CD8-positive, alpha-beta memory T cell (primary cell): ENCODE results near the gene DNAH3. TPM values are rescaled to one million over a fixed set of nuclear protein-coding genes. Genes with fewer than 3 reads are reported as not detected.
"Not testable (repeated sequence)": the region's sequence is repeated elsewhere in the genome, so short reads cannot be mapped to it uniquely, and the experiment has no call there.

Source experiments
- CTCF ChIA-PET: fragments of 350-600 bp; sonication (Branson Sonifier 250); formaldehyde crosslinking; loops from one replicate; lab custom pipeline; 2021; ENCODE audit warnings: antibody characterized with exemption; lab: Charles Lee
- POLR2A ChIA-PET: fragments of 350-600 bp; sonication (Branson Sonifier 250); formaldehyde crosslinking; loops from one replicate; lab custom pipeline; 2021; ENCODE audit warnings: antibody characterized with exemption; lab: Charles Lee
- DNase-seq, 5 donors: peaks; one replicate each; pipeline versions ENCODE4 v3.0.0 to v3.0.0-alpha.2; 2020 to 2022; ENCODE audit warnings: mixed read lengths in 1 of 5
- H3K27ac ChIP-seq: one replicate; pipeline ENCODE4 v1.7.0; 2013; ENCODE audit warnings: low read depth, mild to moderate bottlenecking, low read length, moderate library complexity
- H3K27me3 ChIP-seq: 2 replicates; pipeline ENCODE4 v1.7.0; 2013; ENCODE audit warnings: low read length, mild to moderate bottlenecking; ENCODE audit not compliant: insufficient read depth, poor library complexity, severe bottlenecking
- H3K36me3 ChIP-seq: 2 replicates; pipeline ENCODE4 v1.7.0; 2013; ENCODE audit warnings: mild to moderate bottlenecking, low read length, moderate library complexity; ENCODE audit not compliant: insufficient read depth
- H3K4me1 ChIP-seq: 2 replicates; pipeline ENCODE4 v1.7.0; 2013; ENCODE audit warnings: mild to moderate bottlenecking, low read length, moderate library complexity; ENCODE audit not compliant: insufficient read depth
- H3K4me3 ChIP-seq: 2 replicates; pipeline ENCODE4 v1.7.0; 2013; ENCODE audit warnings: mild to moderate bottlenecking, low read length
- H3K9me3 ChIP-seq: 2 replicates; pipeline ENCODE4 v1.7.0; 2013; ENCODE audit warnings: mild to moderate bottlenecking, low read length
- H3K27ac Mint-ChIP-seq, 8 donors: one replicate each; pipeline ENCODE4 v1.8.0; 2020 to 2021; ENCODE audit warnings: mixed read lengths in 8 of 8, mild to moderate bottlenecking in 6 of 8, inconsistent platforms in 3 of 8, moderate library complexity in 3 of 8
- H3K27me3 Mint-ChIP-seq, 2 donors: one replicate each; pipeline ENCODE4 v1.8.0; 2020 to 2021; ENCODE audit warnings: mixed read lengths in 2 of 2, mild to moderate bottlenecking in 1 of 2, moderate library complexity in 1 of 2
- H3K36me3 Mint-ChIP-seq, 3 donors: one replicate each; pipeline ENCODE4 v1.8.0; 2020 to 2021; ENCODE audit warnings: mixed read lengths in 3 of 3, inconsistent platforms in 1 of 3, mild to moderate bottlenecking in 1 of 3
- H3K4me1 Mint-ChIP-seq, 3 donors: one replicate each; pipeline ENCODE4 v1.8.0; 2020 to 2021; ENCODE audit warnings: mixed read lengths in 3 of 3, inconsistent platforms in 1 of 3, mild to moderate bottlenecking in 1 of 3
- H3K4me3 Mint-ChIP-seq, 7 donors: one replicate each; pipeline ENCODE4 v1.8.0; 2020 to 2021; ENCODE audit warnings: mixed read lengths in 7 of 7, mild to moderate bottlenecking in 6 of 7, moderate library complexity in 4 of 7, inconsistent platforms in 2 of 7
- H3K9me3 Mint-ChIP-seq, 5 donors: one replicate each; pipeline ENCODE4 v1.8.0; 2020 to 2022; ENCODE audit warnings: mixed read lengths in 5 of 5, mild to moderate bottlenecking in 3 of 5, moderate library complexity in 2 of 5, inconsistent platforms in 1 of 5
- polyA plus RNA-seq: library from polyadenylated mRNA; unstranded; fragments of 300-500 nt; fragmentation: Illumina TruSeq; gene quantifications from one replicate; pipeline ENCODE4 v1.2.3, GENCODE V29; 2021
- total RNA-seq, 2 experiments: library from RNA; stranded (reverse); gene quantifications; one replicate each; pipeline ENCODE4 v1.2.3, GENCODE V29; 2021

The DNAH3 gene
- total and polyA plus RNA-seq, 3 experiments from 2014 or later, result not detected

GRCh38 chr16:21175397-21175796 lies 24.8 kb upstream of the DNAH3 start:
- no peaks in the 10 kb centered on the region for H3K27me3 ChIP-seq
- Mint-ChIP-seq H3K27me3 (peaks cover 0 to 1% of the 10 kb centered on the region in 2 donors), H3K9me3 (no peaks in the 10 kb centered on the region), H3K36me3 (peaks cover 31 to 78% (median 44%) of the 10 kb centered on the region in 3 donors), H3K27ac (no peak overlapping the region), H3K4me3 (no peak overlapping the region), H3K4me1 (no peaks in the 10 kb centered on the region)
- ChIA-PET POLR2A (no interaction called here), CTCF (no interaction called here)
- H3K36me3 ChIP-seq, result peaks cover 13% of the 10 kb centered on the region
- no peak overlapping the region for H3K4me3 ChIP-seq
- no peak overlapping the region for H3K27ac ChIP-seq
- H3K4me1 ChIP-seq, result no peaks in the 10 kb centered on the region
- no peak for DNase-seq
- no peaks in the 10 kb centered on the region for H3K9me3 ChIP-seq

GRCh38 chr16:21172650-21173049 lies 22.0 kb upstream of the DNAH3 start:
- Mint-ChIP-seq H3K27me3 (peaks cover 0 to 1% of the 10 kb centered on the region in 2 donors), H3K4me1 (no peaks in the 10 kb centered on the region), H3K4me3 (no peak overlapping the region), H3K27ac (peak overlapping the region in 1 of 8 donors; percentile 7), H3K36me3 (peaks cover 18 to 61% (median 25%) of the 10 kb centered on the region in 3 donors), H3K9me3 (no peaks in the 10 kb centered on the region)
- H3K27ac ChIP-seq, result no peak overlapping the region
- POLR2A ChIA-PET, result no interaction called here
- no peaks in the 10 kb centered on the region for H3K27me3 ChIP-seq
- no peak for DNase-seq
- H3K9me3 ChIP-seq, result no peaks in the 10 kb centered on the region
- H3K36me3 ChIP-seq, result peaks cover 16% of the 10 kb centered on the region
- no peak overlapping the region for H3K4me3 ChIP-seq
- CTCF ChIA-PET, result no interaction called here
- H3K4me1 ChIP-seq, result no peaks in the 10 kb centered on the region

- H3K36me3 Mint-ChIP-seq, result peaks cover 15 to 59% (median 17%) of the 10 kb centered on the region in 3 donors
- H3K4me3 ChIP-seq, H3K9me3 Mint-ChIP-seq, H3K4me1 ChIP-seq, H3K27me3 ChIP-seq, H3K4me3 Mint-ChIP-seq, DNase-seq, H3K4me1 Mint-ChIP-seq, H3K27ac ChIP-seq, H3K27me3 Mint-ChIP-seq, CTCF ChIA-PET, H3K9me3 ChIP-seq: not testable (repeated sequence)
- POLR2A ChIA-PET, result interaction anchor here (0.5 kb wide), 1 partner anchor 114 kb away, joined by 3 read pairs; no protein-coding TSS in a partner anchor
- peaks cover 16% of the 10 kb centered on the region for H3K36me3 ChIP-seq
- H3K27ac Mint-ChIP-seq, result peak overlapping the region in 1 of 8 donors; percentile 79
Measured at GRCh38 chr16:21170116-21170515, 19.5 kb upstream of the DNAH3 start.

- DNase-seq, result no peak
- Histone ChIP-seq H3K36me3 (peaks cover 16% of the 10 kb centered on the region), H3K27me3 (no peaks in the 10 kb centered on the region), H3K4me3 (no peak overlapping the region), H3K27ac (no peak overlapping the region), H3K4me1 (no peaks in the 10 kb centered on the region), H3K9me3 (no peaks in the 10 kb centered on the region)
- peaks cover 0 to 1% of the 10 kb centered on the region in 2 donors for H3K27me3 Mint-ChIP-seq
- ChIA-PET POLR2A (interaction anchor here (0.5 kb wide), 1 partner anchor 114 kb away, joined by 3 read pairs; no protein-coding TSS in a partner anchor), CTCF (interaction anchor here (0.6 kb wide), 1 partner anchor 22 kb away, joined by 3 read pairs; no protein-coding TSS in a partner anchor)
- no peaks in the 10 kb centered on the region for H3K9me3 Mint-ChIP-seq
- H3K4me3 Mint-ChIP-seq, result no peak overlapping the region
- H3K36me3 Mint-ChIP-seq, result peaks cover 8 to 58% (median 19%) of the 10 kb centered on the region in 3 donors
- H3K4me1 Mint-ChIP-seq, result peaks cover 0 to 4% (median 3%) of the 10 kb centered on the region in 3 donors
- H3K27ac Mint-ChIP-seq, result no peak overlapping the region
Measured at GRCh38 chr16:21169249-21169981, 18.8 kb upstream of the DNAH3 start.

- peaks cover 16% of the 10 kb centered on the region for H3K36me3 ChIP-seq
- no peaks in the 10 kb centered on the region for H3K9me3 ChIP-seq
- H3K36me3 Mint-ChIP-seq, result peaks cover 6 to 54% (median 15%) of the 10 kb centered on the region in 3 donors
- H3K27ac Mint-ChIP-seq, result no peak overlapping the region
- ChIA-PET POLR2A (no interaction called here), CTCF (no interaction called here)
- peaks cover 0 to 5% (median 4%) of the 10 kb centered on the region in 3 donors for H3K4me1 Mint-ChIP-seq
- no peak overlapping the region for H3K4me3 ChIP-seq
- no peaks in the 10 kb centered on the region for H3K9me3 Mint-ChIP-seq
- no peak for DNase-seq
- peaks cover 0 to 1% of the 10 kb centered on the region in 2 donors for H3K27me3 Mint-ChIP-seq
- no peak overlapping the region for H3K4me3 Mint-ChIP-seq
- H3K27ac ChIP-seq, result no peak overlapping the region
- H3K27me3 ChIP-seq, result no peaks in the 10 kb centered on the region
- H3K4me1 ChIP-seq, result no peaks in the 10 kb centered on the region
Measured at GRCh38 chr16:21167929-21168602, 17.4 kb upstream of the DNAH3 start.

GRCh38 chr16:21167360-21167759 lies 16.7 kb upstream of the DNAH3 start:
- Histone ChIP-seq H3K36me3 (peaks cover 16% of the 10 kb centered on the region), H3K27ac (no peak overlapping the region), H3K4me1 (no peaks in the 10 kb centered on the region), H3K9me3 (no peaks in the 10 kb centered on the region), H3K4me3 (no peak overlapping the region), H3K27me3 (no peaks in the 10 kb centered on the region)
- no peaks in the 10 kb centered on the region for H3K9me3 Mint-ChIP-seq
- POLR2A ChIA-PET, result no interaction called here
- peaks cover 0 to 9% (median 8%) of the 10 kb centered on the region in 3 donors for H3K4me1 Mint-ChIP-seq
- peaks cover 0 to 1% of the 10 kb centered on the region in 2 donors for H3K27me3 Mint-ChIP-seq
- peaks cover 6 to 53% (median 13%) of the 10 kb centered on the region in 3 donors for H3K36me3 Mint-ChIP-seq
- H3K27ac Mint-ChIP-seq, result no peak overlapping the region
- no peak for DNase-seq
- no peak overlapping the region for H3K4me3 Mint-ChIP-seq
- CTCF ChIA-PET, result no interaction called here

GRCh38 chr16:21166561-21166961 lies 15.9 kb upstream of the DNAH3 start:
- Mint-ChIP-seq H3K4me1 (peaks cover 2 to 13% (median 12%) of the 10 kb centered on the region in 3 donors), H3K36me3 (peaks cover 5 to 51% (median 13%) of the 10 kb centered on the region in 3 donors), H3K27ac (no peak overlapping the region), H3K27me3 (peaks cover 0 to 1% of the 10 kb centered on the region in 2 donors), H3K4me3 (no peak overlapping the region), H3K9me3 (no peaks in the 10 kb centered on the region)
- Histone ChIP-seq H3K4me3 (no peak overlapping the region), H3K36me3 (peaks cover 14% of the 10 kb centered on the region), H3K27me3 (no peaks in the 10 kb centered on the region), H3K27ac (no peak overlapping the region), H3K4me1 (no peaks in the 10 kb centered on the region), H3K9me3 (no peaks in the 10 kb centered on the region)
- ChIA-PET POLR2A (no interaction called here), CTCF (no interaction called here)
- DNase-seq, result no peak
